ENCODE measurements around the gene MRPL36.
"Not testable (repeated sequence)": the region's sequence is repeated elsewhere in the genome, so short reads cannot be mapped to it uniquely, and the experiment has no call there.

The MRPL36 gene

GRCh38 chr5:1845696-1846095 is 46.1 kb upstream of the MRPL36 start:
- Histone ChIP-seq H3K36me3 (ENCODE audit: insufficient read depth) (no peaks in the 10 kb centered on the region), H3K27ac (no peak overlapping the region), H4K20me1 (ENCODE audit: insufficient read depth) (no peaks in the 10 kb centered on the region), H3K4me3 (IDR thresholded peaks at IDR 0.05; ENCODE audit: insufficient read depth, low read depth, low read length) (no peak overlapping the region), H3K4me2 (no peak overlapping the region), H3K79me2 (ENCODE audit: insufficient read depth, low read depth) (no peaks in the 10 kb centered on the region), H2AFZ (ENCODE audit: low read depth) (no peak overlapping the region), H3K4me1 (ENCODE audit: low read depth, poor library complexity, severe bottlenecking) (no peaks in the 10 kb centered on the region), H3K27me3 (ENCODE audit: insufficient read depth, low read depth) (peaks cover 7% of the 10 kb centered on the region; the same call in 1 of the 2 replicates), H3K9ac (no peak overlapping the region)
- TF ChIP-seq, protein P1, sequence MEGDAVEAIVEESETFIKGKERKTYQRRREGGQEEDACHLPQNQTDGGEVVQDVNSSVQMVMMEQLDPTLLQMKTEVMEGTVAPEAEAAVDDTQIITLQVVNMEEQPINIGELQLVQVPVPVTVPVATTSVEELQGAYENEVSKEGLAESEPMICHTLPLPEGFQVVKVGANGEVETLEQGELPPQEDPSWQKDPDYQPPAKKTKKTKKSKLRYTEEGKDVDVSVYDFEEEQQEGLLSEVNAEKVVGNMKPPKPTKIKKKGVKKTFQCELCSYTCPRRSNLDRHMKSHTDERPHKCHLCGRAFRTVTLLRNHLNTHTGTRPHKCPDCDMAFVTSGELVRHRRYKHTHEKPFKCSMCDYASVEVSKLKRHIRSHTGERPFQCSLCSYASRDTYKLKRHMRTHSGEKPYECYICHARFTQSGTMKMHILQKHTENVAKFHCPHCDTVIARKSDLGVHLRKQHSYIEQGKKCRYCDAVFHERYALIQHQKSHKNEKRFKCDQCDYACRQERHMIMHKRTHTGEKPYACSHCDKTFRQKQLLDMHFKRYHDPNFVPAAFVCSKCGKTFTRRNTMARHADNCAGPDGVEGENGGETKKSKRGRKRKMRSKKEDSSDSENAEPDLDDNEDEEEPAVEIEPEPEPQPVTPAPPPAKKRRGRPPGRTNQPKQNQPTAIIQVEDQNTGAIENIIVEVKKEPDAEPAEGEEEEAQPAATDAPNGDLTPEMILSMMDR (conservative IDR thresholded peaks at IDR 0.05; ENCODE audit: low read depth, low read length): no peak

GRCh38 chr5:1844708-1845436 is 45.2 kb upstream of the MRPL36 start:
- Histone ChIP-seq H2AFZ (ENCODE audit: low read depth) (no peak overlapping the region), H3K4me1 (ENCODE audit: low read depth, poor library complexity, severe bottlenecking) (no peaks in the 10 kb centered on the region), H4K20me1 (ENCODE audit: insufficient read depth) (no peaks in the 10 kb centered on the region), H3K27ac (no peak overlapping the region), H3K36me3 (ENCODE audit: insufficient read depth) (no peaks in the 10 kb centered on the region), H3K9ac (no peak overlapping the region), H3K4me3 (IDR thresholded peaks at IDR 0.05; ENCODE audit: insufficient read depth, low read depth, low read length) (no peak overlapping the region), H3K4me2 (no peak overlapping the region), H3K79me2 (ENCODE audit: insufficient read depth, low read depth) (no peaks in the 10 kb centered on the region), H3K27me3 (ENCODE audit: insufficient read depth, low read depth) (no peaks in the 10 kb centered on the region; the same call in 1 of the 2 replicates)
- TF ChIP-seq, protein P1 (conservative IDR thresholded peaks at IDR 0.05; ENCODE audit: low read depth, low read length): no peak

- H2AFZ ChIP-seq (ENCODE audit: low read depth); H3K27me3 ChIP-seq (ENCODE audit: insufficient read depth, low read depth); H4K20me1 ChIP-seq (ENCODE audit: insufficient read depth); H3K9ac ChIP-seq; H3K4me2 ChIP-seq; H3K79me2 ChIP-seq (ENCODE audit: insufficient read depth, low read depth); H3K36me3 ChIP-seq (ENCODE audit: insufficient read depth); H3K27ac ChIP-seq; H3K4me1 ChIP-seq (ENCODE audit: low read depth, poor library complexity, severe bottlenecking); H3K4me3 ChIP-seq (IDR thresholded peaks at IDR 0.05; ENCODE audit: insufficient read depth, low read depth, low read length): not testable (repeated sequence)
Measured at GRCh38 chr5:1843761-1844160, 44.1 kb upstream of the MRPL36 start.

DNA sequence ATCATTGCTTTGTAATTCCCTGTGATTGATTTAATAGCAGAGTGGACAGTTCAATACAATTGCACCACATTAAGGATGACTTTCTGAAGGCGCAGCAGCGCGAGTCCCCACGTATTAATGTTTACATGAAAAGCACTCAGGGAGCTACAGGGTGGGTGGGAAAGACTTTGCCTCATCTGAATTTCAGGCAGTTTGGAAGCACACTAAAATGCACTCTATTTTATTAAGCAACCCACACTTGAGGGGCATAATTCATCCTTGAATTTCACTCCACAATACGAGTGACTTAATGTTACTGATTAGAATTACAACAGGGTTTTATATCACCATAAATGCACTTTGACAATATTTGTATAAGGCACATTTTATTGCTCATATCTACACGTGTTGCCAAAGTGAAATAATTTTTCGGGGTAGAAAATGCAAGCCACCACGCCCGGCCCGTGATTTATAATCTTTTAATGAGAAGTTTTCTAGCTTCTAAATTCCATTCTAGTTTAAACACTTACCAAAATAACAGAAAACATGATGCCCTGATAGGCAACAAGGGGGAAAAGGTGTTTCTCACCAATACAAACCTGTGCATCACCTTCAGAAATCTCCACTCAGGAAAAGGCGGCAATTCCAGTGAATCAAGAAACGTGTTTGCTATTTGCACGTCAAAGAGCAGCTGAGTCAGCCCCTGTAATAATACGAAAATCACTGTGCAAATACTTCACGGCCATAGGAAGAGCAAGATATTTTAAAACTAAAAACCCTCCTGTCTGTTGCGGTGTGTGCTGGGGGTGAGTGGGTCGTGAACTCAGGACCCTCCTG is 42.6 kb upstream of the MRPL36 start:
- Histone ChIP-seq H3K4me1 (ENCODE audit: low read depth, poor library complexity, severe bottlenecking) (no peaks in the 10 kb centered on the region), H4K20me1 (ENCODE audit: insufficient read depth) (no peaks in the 10 kb centered on the region), H3K4me3 (IDR thresholded peaks at IDR 0.05; ENCODE audit: insufficient read depth, low read depth, low read length) (no peak overlapping the region), H3K9ac (no peak overlapping the region), H3K27me3 (ENCODE audit: insufficient read depth, low read depth) (no peaks in the 10 kb centered on the region), H2AFZ (ENCODE audit: low read depth) (no peak overlapping the region), H3K36me3 (ENCODE audit: insufficient read depth) (no peaks in the 10 kb centered on the region), H3K4me2 (no peak overlapping the region), H3K79me2 (ENCODE audit: insufficient read depth, low read depth) (no peaks in the 10 kb centered on the region), H3K27ac (no peak overlapping the region)
- TF ChIP-seq, protein P1 (conservative IDR thresholded peaks at IDR 0.05; ENCODE audit: low read depth, low read length): no peak
